PFSK-1 (cell line): ENCODE data around the gene ZNF804B.

Source experiments
- FOXP2 ChIP-seq: optimal IDR thresholded peaks from 2 replicates; pipeline ENCODE3; 2011; ENCODE audit warnings: borderline replicate concordance, control low read depth, inconsistent platforms; ENCODE audit not compliant: insufficient read depth; ENCODE audit errors: extremely low read length, extremely low read depth
- POLR2AphosphoS5 ChIP-seq: IDR thresholded peaks from 2 replicates; pipeline ENCODE4 v1.6.1; 2012; ENCODE audit warnings: low read depth, mild to moderate bottlenecking, control low read depth, low read length, moderate library complexity
- SIN3A ChIP-seq: IDR thresholded peaks from 2 replicates; pipeline ENCODE4 v1.6.1; 2012; ENCODE audit warnings: mild to moderate bottlenecking, low read length, moderate library complexity, borderline replicate concordance; ENCODE audit not compliant: insufficient read depth
- TAF1 ChIP-seq: IDR thresholded peaks from 2 replicates; pipeline ENCODE4 v1.6.1; 2012; ENCODE audit warnings: low read length, control low read depth, borderline replicate concordance; ENCODE audit not compliant: insufficient read depth
- TF ChIP-seq, protein P1 (sequence below), 2 experiments: IDR thresholded peaks; 2 replicates each; pipeline versions ENCODE4 v1.6.1 to v1.8.0; 2011 to 2012; ENCODE audit warnings: low read depth in 2 of 2, low read length in 2 of 2, control low read depth in 1 of 2, inconsistent platforms in 1 of 2, mild to moderate bottlenecking in 1 of 2, moderate library complexity in 1 of 2; ENCODE audit not compliant: insufficient read depth in 1 of 2

ZNF804B gene

DNA sequence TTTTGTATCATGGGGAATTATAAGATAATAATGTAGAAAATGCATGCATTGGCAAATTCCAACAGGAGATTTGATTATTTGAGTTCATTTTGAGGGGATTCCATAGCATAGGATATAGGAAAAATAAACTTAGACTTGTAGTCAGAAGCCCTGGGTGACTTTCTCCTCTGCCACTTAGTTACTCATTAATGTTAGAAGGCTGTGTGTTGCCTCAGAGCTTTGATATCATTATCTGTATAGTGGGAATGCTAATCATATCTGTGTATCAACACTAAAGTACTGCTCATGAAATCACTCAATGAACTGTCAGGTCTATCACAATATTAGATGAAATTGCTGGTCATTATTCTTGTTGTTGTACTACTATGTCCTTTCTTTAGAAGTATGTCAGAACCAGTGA is 59.1 kb downstream of the ZNF804B start:
- no peak for TF ChIP-seq FOXP2
- no peak for TF ChIP-seq TAF1
- TF ChIP-seq POLR2AphosphoS5, result no peak
- TF ChIP-seq, protein P1, sequence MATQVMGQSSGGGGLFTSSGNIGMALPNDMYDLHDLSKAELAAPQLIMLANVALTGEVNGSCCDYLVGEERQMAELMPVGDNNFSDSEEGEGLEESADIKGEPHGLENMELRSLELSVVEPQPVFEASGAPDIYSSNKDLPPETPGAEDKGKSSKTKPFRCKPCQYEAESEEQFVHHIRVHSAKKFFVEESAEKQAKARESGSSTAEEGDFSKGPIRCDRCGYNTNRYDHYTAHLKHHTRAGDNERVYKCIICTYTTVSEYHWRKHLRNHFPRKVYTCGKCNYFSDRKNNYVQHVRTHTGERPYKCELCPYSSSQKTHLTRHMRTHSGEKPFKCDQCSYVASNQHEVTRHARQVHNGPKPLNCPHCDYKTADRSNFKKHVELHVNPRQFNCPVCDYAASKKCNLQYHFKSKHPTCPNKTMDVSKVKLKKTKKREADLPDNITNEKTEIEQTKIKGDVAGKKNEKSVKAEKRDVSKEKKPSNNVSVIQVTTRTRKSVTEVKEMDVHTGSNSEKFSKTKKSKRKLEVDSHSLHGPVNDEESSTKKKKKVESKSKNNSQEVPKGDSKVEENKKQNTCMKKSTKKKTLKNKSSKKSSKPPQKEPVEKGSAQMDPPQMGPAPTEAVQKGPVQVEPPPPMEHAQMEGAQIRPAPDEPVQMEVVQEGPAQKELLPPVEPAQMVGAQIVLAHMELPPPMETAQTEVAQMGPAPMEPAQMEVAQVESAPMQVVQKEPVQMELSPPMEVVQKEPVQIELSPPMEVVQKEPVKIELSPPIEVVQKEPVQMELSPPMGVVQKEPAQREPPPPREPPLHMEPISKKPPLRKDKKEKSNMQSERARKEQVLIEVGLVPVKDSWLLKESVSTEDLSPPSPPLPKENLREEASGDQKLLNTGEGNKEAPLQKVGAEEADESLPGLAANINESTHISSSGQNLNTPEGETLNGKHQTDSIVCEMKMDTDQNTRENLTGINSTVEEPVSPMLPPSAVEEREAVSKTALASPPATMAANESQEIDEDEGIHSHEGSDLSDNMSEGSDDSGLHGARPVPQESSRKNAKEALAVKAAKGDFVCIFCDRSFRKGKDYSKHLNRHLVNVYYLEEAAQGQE (IDR thresholded peaks at IDR 0.05; ENCODE audit: insufficient read depth in 1 of 2, low read depth in 2 of 2, low read length in 2 of 2), result no peak
- no peak for TF ChIP-seq SIN3A

DNA sequence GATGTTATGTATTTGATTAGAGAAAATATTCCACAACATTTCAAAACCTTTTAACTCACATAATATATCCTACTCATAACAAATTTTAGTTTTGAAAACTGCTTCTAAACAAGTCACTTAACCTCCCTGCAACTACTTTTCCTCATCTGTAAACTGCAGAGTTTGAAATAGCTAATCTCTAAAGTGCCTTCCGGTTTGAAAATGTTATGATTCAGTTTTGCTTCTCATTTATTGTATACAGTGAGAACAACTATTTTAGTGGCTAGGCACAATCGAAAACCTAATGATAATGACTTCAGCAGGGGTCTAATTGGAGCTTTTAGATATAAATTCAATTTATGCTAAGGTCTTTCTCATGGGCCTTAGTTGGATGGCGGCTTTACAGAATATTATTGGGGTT is 66.7 kb downstream of the ZNF804B start:
- TF ChIP-seq FOXP2 (no peak), SIN3A (no peak), POLR2AphosphoS5 (no peak), TAF1 (no peak)
- TF ChIP-seq, protein P1 (IDR thresholded peaks at IDR 0.05; ENCODE audit: insufficient read depth in 1 of 2, low read depth in 2 of 2, low read length in 2 of 2), result no peak

DNA sequence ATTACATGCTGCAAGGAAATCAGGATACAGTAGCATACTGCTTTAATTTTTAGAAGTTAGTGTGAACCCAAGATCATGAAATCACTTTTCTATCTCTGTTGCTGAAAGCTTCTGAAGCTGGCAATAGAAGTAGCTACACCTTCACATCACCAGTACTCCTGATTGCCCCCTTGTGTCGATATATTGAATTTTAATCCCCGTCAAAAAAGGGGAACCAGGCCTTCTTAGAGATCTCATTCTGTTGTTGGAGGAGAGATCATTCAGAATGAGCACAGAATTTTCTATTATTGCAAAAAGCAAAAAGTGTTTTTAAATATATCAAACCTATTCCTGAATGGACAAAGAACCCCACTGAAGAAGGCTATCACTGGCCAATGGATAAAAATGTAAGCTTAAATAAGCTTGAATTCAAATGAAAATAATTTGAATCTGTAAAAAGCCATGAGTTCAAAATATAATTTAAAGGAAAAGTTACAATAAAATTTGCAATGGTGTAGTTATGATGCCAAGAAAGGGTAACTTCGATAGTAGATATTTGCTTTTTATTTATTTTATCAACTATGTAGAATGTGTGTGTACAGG is 75.7 kb downstream of the ZNF804B start:
- no peak for TF ChIP-seq SIN3A
- no peak for TF ChIP-seq FOXP2
- TF ChIP-seq TAF1, result no peak
- TF ChIP-seq, protein P1 (IDR thresholded peaks at IDR 0.05; ENCODE audit: insufficient read depth in 1 of 2, low read depth in 2 of 2, low read length in 2 of 2), result no peak
- TF ChIP-seq POLR2AphosphoS5, result no peak

GRCh38 chr7:88842201-88842600 is 82.7 kb downstream of the ZNF804B start:
- TF ChIP-seq SIN3A (no peak), POLR2AphosphoS5 (no peak), TAF1 (no peak), FOXP2 (no peak)
- TF ChIP-seq, protein P1 (IDR thresholded peaks at IDR 0.05; ENCODE audit: insufficient read depth in 1 of 2, low read depth in 2 of 2, low read length in 2 of 2), result no peak

DNA sequence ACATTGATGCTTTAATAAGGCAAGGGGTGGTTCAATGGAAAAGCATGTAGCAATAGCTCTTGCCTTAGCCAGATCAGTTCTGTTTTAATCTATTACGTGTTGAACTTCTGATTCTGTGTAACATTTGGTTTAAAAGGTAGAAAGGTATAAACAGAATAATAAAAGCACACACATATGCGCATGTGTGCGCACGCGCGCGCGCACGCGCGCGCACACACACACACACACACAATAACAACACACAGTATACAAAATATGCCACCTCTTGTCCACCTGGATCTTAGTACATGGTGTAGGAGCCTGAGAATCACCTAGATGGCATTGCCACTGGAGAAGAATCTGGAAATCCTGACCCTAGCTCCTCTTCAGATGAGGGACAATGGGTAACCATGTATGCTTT is 85.6 kb downstream of the ZNF804B start:
- TF ChIP-seq SIN3A (no peak), FOXP2 (no peak), POLR2AphosphoS5 (no peak), TAF1 (no peak)
